ENCODE data around the gene TRABD2B.

- TF ChIP-seq EZH2 (IDR thresholded peaks at IDR 0.05; ENCODE audit: borderline replicate concordance) = no peak
- no peak for TF ChIP-seq CTCF (IDR thresholded peaks at IDR 0.05; ENCODE audit: poor library complexity)
These were observed 1.7 kb downstream of the TRABD2B start for GRCh38 chr1:47995306-47996050.

Measured in hepatocyte (in vitro differentiated cells).